ENCODE results near the gene SCAF8. TPM values are rescaled to one million over a fixed set of nuclear protein-coding genes. Genes with fewer than 3 reads are reported as not detected.

Gene SCAF8
- total and polyA plus RNA-seq, 2 experiments from 2014 or later: 12.0 to 38.5 TPM

GRCh38 chr6:154824076-154824475 is 90.9 kb downstream of the SCAF8 start:
- WGBS (ENCODE audit: low lambda C conversion rate, missing lambda C conversion rate): 47% methylated on average over 4 of the region's 4 CpGs
- no peaks in the 10 kb centered on the region for H3K9me3 ChIP-seq (ENCODE audit: low read depth)
- peaks cover 3% of the 10 kb centered on the region for H4K20me1 ChIP-seq (ENCODE audit: insufficient read depth, poor library complexity, severe bottlenecking)
- no peaks in the 10 kb centered on the region for H3K9me2 ChIP-seq (replicated peaks; ENCODE audit: insufficient read depth)
- H3K27me3 ChIP-seq: no peaks in the 10 kb centered on the region
- H3K4me1 ChIP-seq (ENCODE audit: insufficient read depth): no peaks in the 10 kb centered on the region
- TF ChIP-seq CTCF (IDR thresholded peaks at IDR 0.05; ENCODE audit: poor library complexity) (no peak), EZH2 (IDR thresholded peaks at IDR 0.05; ENCODE audit: borderline replicate concordance) (no peak), EZH2phosphoT487 (IDR thresholded peaks at IDR 0.05; ENCODE audit: low read depth, severe bottlenecking, unreplicated experiment) (no peak)
- peaks cover 24% of the 10 kb centered on the region for H3K79me2 ChIP-seq
- H3K4me2 ChIP-seq: no peak overlapping the region
- no peak for DNase-seq (ENCODE audit: low spot score)
- H2AFZ ChIP-seq: no peak overlapping the region
- no peak overlapping the region for H3K4me3 ChIP-seq
- H3K27ac ChIP-seq: no peak overlapping the region
- H3K36me3 ChIP-seq (replicated peaks; ENCODE audit: insufficient read depth, low read depth): peaks cover 4% of the 10 kb centered on the region

DNA sequence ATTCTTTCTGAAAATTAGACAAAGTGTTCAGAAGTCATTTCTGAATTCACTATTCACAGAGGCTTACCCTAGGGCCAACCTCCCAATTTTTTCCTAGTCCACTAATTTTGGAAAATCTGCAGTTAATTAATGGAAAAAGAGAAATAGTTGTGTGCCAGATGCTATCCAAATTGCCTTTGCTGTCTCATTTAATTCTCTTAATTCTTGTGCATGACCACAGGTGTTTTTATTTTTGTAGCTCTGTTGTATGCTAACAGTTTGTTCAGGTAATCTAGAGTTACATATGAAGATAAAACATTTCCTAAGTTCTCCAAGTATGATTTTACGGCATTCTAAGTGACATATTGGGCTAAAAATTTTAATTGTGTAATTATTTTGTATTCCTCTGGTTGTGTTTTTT is 96.8 kb downstream of the SCAF8 start:
- H4K20me1 ChIP-seq (ENCODE audit: insufficient read depth, poor library complexity, severe bottlenecking): no peaks in the 10 kb centered on the region
- no peak overlapping the region for H2AFZ ChIP-seq
- DNase-seq (ENCODE audit: low spot score): no peak
- no peaks in the 10 kb centered on the region for H3K4me1 ChIP-seq (ENCODE audit: insufficient read depth)
- H3K27me3 ChIP-seq: no peaks in the 10 kb centered on the region
- H3K36me3 ChIP-seq (replicated peaks; ENCODE audit: insufficient read depth, low read depth): peaks cover 2% of the 10 kb centered on the region
- no peak overlapping the region for H3K27ac ChIP-seq
- H3K79me2 ChIP-seq: peaks cover 46% of the 10 kb centered on the region
- H3K4me2 ChIP-seq: no peak overlapping the region
- no peaks in the 10 kb centered on the region for H3K9me2 ChIP-seq (replicated peaks; ENCODE audit: insufficient read depth)
- no peak overlapping the region for H3K4me3 ChIP-seq
- TF ChIP-seq EZH2phosphoT487 (IDR thresholded peaks at IDR 0.05; ENCODE audit: low read depth, severe bottlenecking, unreplicated experiment) (no peak), CTCF (IDR thresholded peaks at IDR 0.05; ENCODE audit: poor library complexity) (no peak), EZH2 (IDR thresholded peaks at IDR 0.05; ENCODE audit: borderline replicate concordance) (no peak)
- WGBS (ENCODE audit: low lambda C conversion rate, missing lambda C conversion rate): 93% methylated on average over 1 of the region's 1 CpG
- no peaks in the 10 kb centered on the region for H3K9me3 ChIP-seq (ENCODE audit: low read depth)

GRCh38 chr6:154830771-154831170 is 97.6 kb downstream of the SCAF8 start:
- H3K4me3 ChIP-seq: no peak overlapping the region
- no peak for DNase-seq (ENCODE audit: low spot score)
- no peaks in the 10 kb centered on the region for H3K9me2 ChIP-seq (replicated peaks; ENCODE audit: insufficient read depth)
- H3K27me3 ChIP-seq: no peaks in the 10 kb centered on the region
- TF ChIP-seq CTCF (IDR thresholded peaks at IDR 0.05; ENCODE audit: poor library complexity) (no peak), EZH2phosphoT487 (IDR thresholded peaks at IDR 0.05; ENCODE audit: low read depth, severe bottlenecking, unreplicated experiment) (no peak), EZH2 (IDR thresholded peaks at IDR 0.05; ENCODE audit: borderline replicate concordance) (no peak)
- H3K36me3 ChIP-seq (replicated peaks; ENCODE audit: insufficient read depth, low read depth): no peaks in the 10 kb centered on the region
- H4K20me1 ChIP-seq (ENCODE audit: insufficient read depth, poor library complexity, severe bottlenecking): no peaks in the 10 kb centered on the region
- no peak overlapping the region for H3K27ac ChIP-seq
- H3K79me2 ChIP-seq: peaks cover 46% of the 10 kb centered on the region
- H3K9me3 ChIP-seq (ENCODE audit: low read depth): no peaks in the 10 kb centered on the region
- no peak overlapping the region for H3K4me2 ChIP-seq
- H2AFZ ChIP-seq: no peak overlapping the region
- 91% methylated on average over 4 of the region's 4 CpGs for WGBS (ENCODE audit: low lambda C conversion rate, missing lambda C conversion rate)
- H3K4me1 ChIP-seq (ENCODE audit: insufficient read depth): no peaks in the 10 kb centered on the region

DNA sequence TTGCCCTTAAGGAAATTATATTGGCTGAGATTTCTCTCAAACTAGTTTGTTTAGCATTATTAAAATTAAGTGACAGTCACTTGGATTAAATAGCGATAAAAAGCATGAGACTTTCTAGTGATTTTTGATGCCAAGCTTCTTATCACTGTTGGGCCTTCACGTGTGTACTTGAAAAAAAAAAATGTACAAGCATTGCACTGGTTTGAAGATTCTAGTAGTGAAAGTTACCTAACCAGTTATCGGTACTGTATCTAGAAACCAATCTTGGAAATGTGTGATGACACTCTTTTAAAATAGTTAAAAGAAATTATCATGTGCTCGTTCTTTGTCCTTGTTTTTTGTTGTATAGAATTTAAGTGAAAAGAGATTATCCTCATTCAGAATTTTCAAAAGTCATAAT is 102.1 kb downstream of the SCAF8 start:
- 78% methylated on average over 4 of the region's 4 CpGs for WGBS (ENCODE audit: low lambda C conversion rate, missing lambda C conversion rate)
- Histone ChIP-seq H3K36me3 (replicated peaks; ENCODE audit: insufficient read depth, low read depth) (no peaks in the 10 kb centered on the region), H3K27ac (no peak overlapping the region), H3K4me3 (no peak overlapping the region), H3K9me3 (ENCODE audit: low read depth) (no peaks in the 10 kb centered on the region), H3K9me2 (replicated peaks; ENCODE audit: insufficient read depth) (no peaks in the 10 kb centered on the region), H3K4me1 (ENCODE audit: insufficient read depth) (no peaks in the 10 kb centered on the region), H4K20me1 (ENCODE audit: insufficient read depth, poor library complexity, severe bottlenecking) (peaks cover 26% of the 10 kb centered on the region), H3K79me2 (peaks cover 70% of the 10 kb centered on the region), H3K27me3 (no peaks in the 10 kb centered on the region), H3K4me2 (no peak overlapping the region), H2AFZ (no peak overlapping the region)
- TF ChIP-seq CTCF (IDR thresholded peaks at IDR 0.05; ENCODE audit: poor library complexity): no peak
- no peak for TF ChIP-seq EZH2 (IDR thresholded peaks at IDR 0.05; ENCODE audit: borderline replicate concordance)
- TF ChIP-seq EZH2phosphoT487 (IDR thresholded peaks at IDR 0.05; ENCODE audit: low read depth, severe bottlenecking, unreplicated experiment): no peak
- no peak for DNase-seq (ENCODE audit: low spot score)

All from hepatocyte (in vitro differentiated cells).